AG04450 (cell line): ENCODE results near the gene IPPK. TPM values are rescaled to one million over a fixed set of nuclear protein-coding genes. Genes with fewer than 3 reads are reported as not detected.

Experiments
- CTCF ChIA-PET: fragments of 300-600, 350-600 bp; formaldehyde crosslinking; extraction: SDS; loops from one replicate; lab custom pipeline; 2022; ENCODE audit warnings: antibody characterized with exemption, inconsistent platforms; lab: Charles Lee
- POLR2A ChIA-PET: fragments of 350-600 bp; formaldehyde crosslinking; extraction: SDS; loops from one replicate; lab custom pipeline; 2021; ENCODE audit warnings: antibody characterized with exemption, inconsistent platforms; lab: Yijun Ruan, JAX
- DNase-seq: peaks from one replicate; pipeline ENCODE4 v3.0.0-alpha.2; 2011; ENCODE audit warnings: low read depth, low spot score
- H3K27ac ChIP-seq: one replicate; pipeline ENCODE4 v1.5.1; 2012; ENCODE audit warnings: low read depth, low read length, control low read depth
- H3K27me3 ChIP-seq: one replicate; pipeline ENCODE4 v1.6.0; 2012; ENCODE audit warnings: low read length; ENCODE audit not compliant: control insufficient read depth, insufficient read depth
- H3K4me3 ChIP-seq: 2 replicates; pipeline ENCODE4 v1.5.1; 2011; ENCODE audit warnings: mild to moderate bottlenecking, low read depth, low read length, control low read depth
- H3K9me3 ChIP-seq: 2 replicates; pipeline ENCODE4 v1.5.1; 2012; ENCODE audit warnings: low read length; ENCODE audit not compliant: control insufficient read depth, insufficient read depth
- polyA plus RNA-seq: library from polyadenylated mRNA; depleted of rRNA; stranded (reverse); fragments of >200 nt; gene quantifications from 2 replicates; pipeline ENCODE4 v1.2.3, GENCODE V29; 2011
- TF ChIP-seq, protein P1 (sequence below): IDR thresholded peaks from 2 replicates; pipeline ENCODE4 v1.5.1; 2011; ENCODE audit warnings: low read depth, low read length, control low read depth, inconsistent platforms

IPPK gene
- polyA plus RNA-seq, 1 experiment: 15.1 TPM

DNA sequence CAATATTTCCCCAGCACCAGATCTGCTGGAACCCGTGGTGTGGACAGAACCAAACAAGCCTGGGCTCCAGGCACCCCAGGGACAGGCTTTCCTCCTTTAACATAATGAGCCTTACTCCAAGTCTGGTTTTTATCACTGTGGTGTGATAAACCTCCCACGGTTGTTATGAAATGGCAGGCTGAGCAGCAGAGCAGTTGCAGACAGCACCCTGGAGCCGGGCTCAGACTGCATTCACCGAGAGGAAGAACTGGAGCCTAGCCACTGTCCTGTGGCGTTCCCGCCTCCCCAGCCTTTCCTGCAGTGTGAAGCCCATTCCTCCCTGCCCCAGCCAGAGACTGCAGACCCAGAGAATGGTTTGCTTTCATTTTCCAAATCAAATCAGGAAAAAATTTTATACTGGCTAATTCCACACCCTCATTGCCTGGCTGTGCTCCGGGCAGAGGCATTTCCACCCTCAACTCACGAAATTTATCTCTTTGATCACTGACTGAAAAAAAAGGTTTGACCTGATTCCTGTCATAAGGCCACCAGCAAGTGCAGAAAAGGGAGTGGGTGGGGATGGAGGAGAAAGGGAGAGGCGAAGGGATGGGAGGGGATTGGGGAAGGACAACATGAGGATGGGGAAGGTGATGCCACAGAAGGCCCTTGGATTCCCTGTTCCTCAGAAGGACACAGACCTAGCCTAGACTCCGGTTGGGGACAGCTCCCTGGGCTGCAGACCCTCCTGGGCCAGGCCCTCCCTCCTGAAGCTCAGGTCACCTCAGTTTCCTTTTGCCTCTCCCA is 18.9 kb downstream of the IPPK start:
- TF ChIP-seq, protein P1, sequence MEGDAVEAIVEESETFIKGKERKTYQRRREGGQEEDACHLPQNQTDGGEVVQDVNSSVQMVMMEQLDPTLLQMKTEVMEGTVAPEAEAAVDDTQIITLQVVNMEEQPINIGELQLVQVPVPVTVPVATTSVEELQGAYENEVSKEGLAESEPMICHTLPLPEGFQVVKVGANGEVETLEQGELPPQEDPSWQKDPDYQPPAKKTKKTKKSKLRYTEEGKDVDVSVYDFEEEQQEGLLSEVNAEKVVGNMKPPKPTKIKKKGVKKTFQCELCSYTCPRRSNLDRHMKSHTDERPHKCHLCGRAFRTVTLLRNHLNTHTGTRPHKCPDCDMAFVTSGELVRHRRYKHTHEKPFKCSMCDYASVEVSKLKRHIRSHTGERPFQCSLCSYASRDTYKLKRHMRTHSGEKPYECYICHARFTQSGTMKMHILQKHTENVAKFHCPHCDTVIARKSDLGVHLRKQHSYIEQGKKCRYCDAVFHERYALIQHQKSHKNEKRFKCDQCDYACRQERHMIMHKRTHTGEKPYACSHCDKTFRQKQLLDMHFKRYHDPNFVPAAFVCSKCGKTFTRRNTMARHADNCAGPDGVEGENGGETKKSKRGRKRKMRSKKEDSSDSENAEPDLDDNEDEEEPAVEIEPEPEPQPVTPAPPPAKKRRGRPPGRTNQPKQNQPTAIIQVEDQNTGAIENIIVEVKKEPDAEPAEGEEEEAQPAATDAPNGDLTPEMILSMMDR: no peak
- POLR2A ChIA-PET: no interaction called here
- CTCF ChIA-PET: interaction anchor here (0.6 to 1.5 kb wide), 2 partner anchors 323 to 420 kb away, joined by 5 to 6 read pairs; no protein-coding TSS in a partner anchor
- Histone ChIP-seq H3K9me3 (no peaks in the 10 kb centered on the region; the same call in 1 of the 2 replicates), H3K27ac (no peak overlapping the region), H3K4me3 (no peak overlapping the region), H3K27me3 (no peaks in the 10 kb centered on the region)
- DNase-seq: no peak

- ChIA-PET POLR2A (no interaction called here), CTCF (no interaction called here)
- no peak overlapping the region for H3K27ac ChIP-seq
- TF ChIP-seq, protein P1: no peak
- no peak overlapping the region for H3K4me3 ChIP-seq
- no peak for DNase-seq
- no peaks in the 10 kb centered on the region; the same call in 1 of the 2 replicates for H3K9me3 ChIP-seq
- no peaks in the 10 kb centered on the region for H3K27me3 ChIP-seq
Measured at GRCh38 chr9:92650296-92650695, 19.6 kb downstream of the IPPK start.

DNA sequence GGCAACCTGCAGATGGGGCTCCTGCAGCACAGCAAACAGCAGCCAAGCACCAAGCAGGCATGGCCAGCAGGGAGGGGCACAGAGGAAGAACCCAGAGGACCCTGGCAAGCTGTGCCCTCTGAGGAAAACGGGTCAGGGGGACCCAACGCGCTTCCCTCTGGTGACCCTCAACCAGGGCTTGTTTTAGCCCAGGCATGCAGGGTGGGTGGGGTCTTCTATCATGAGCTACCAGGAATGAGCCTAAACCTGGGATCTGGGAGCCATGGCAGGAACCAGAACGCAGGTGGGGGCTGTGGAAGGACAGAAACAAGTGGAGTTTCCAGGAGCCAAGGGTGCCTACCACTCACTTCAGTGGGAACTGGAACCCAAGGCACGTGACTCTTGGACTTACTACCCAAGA is 20.9 kb downstream of the IPPK start:
- ChIA-PET POLR2A (no interaction called here), CTCF (interaction anchor here (1.5 to 1.7 kb wide), 2 partner anchors 116 to 142 kb away, joined by 3 to 4 read pairs; no protein-coding TSS in a partner anchor)
- no peaks in the 10 kb centered on the region; the same call in 1 of the 2 replicates for H3K9me3 ChIP-seq

GRCh38 chr9:92648474-92648971 is 21.4 kb downstream of the IPPK start:
- no peaks in the 10 kb centered on the region for H3K9me3 ChIP-seq
- H3K27me3 ChIP-seq: no peaks in the 10 kb centered on the region
- TF ChIP-seq, protein P1: no peak
- DNase-seq: no peak
- ChIA-PET POLR2A (no interaction called here), CTCF (interaction anchor here (1.5 to 1.7 kb wide), 2 partner anchors 117 to 143 kb away, joined by 3 to 4 read pairs; no protein-coding TSS in a partner anchor)
- H3K4me3 ChIP-seq: no peak overlapping the region
- no peak overlapping the region for H3K27ac ChIP-seq

More for the DNA sequence above, 20.9 kb downstream of the IPPK start:
- no peak overlapping the region for H3K4me3 ChIP-seq
- no peak overlapping the region for H3K27ac ChIP-seq
- DNase-seq: no peak
- TF ChIP-seq, protein P1: no peak
- H3K27me3 ChIP-seq: no peaks in the 10 kb centered on the region
